ENCODE measurements around the gene FOXO3. TPM values are rescaled to one million over a fixed set of nuclear protein-coding genes. Genes with fewer than 3 reads are reported as not detected.

Gene FOXO3
- total and polyA plus RNA-seq, 2 donors (not counting 3 experiments of a cell fraction or from before 2014, with no cell fraction given) = 14.4 to 16.9 TPM

GRCh38 chr6:108720827-108721226 is 160.1 kb downstream of the FOXO3 start:
- no peaks in the 10 kb centered on the region for H3K9me3 ChIP-seq (replicated peaks; ENCODE audit: control insufficient read depth, insufficient read depth, low read length)
- no peak for FAIRE-seq
- no peaks in the 10 kb centered on the region for H3K9me1 ChIP-seq (replicated peaks; ENCODE audit: control insufficient read depth, extremely low read depth, insufficient read depth, low read length)
- no peaks in the 10 kb centered on the region for H3K79me2 ChIP-seq (ENCODE audit: control insufficient read depth, insufficient read depth, low read length)
- TF ChIP-seq MAX (IDR thresholded peaks at IDR 0.05; ENCODE audit: insufficient read depth, insufficient read length) = no peak
- no peak for TF ChIP-seq JUN (IDR thresholded peaks at IDR 0.05; ENCODE audit: borderline replicate concordance, insufficient read depth, insufficient read length, low read depth)
- no peak for TF ChIP-seq POLR2A (IDR thresholded peaks at IDR 0.05; ENCODE audit: low read depth, low read length)
- no peak for TF ChIP-seq GATA2 (IDR thresholded peaks at IDR 0.05; ENCODE audit: insufficient read depth, insufficient read length, low read depth, low read length)
- no peak for TF ChIP-seq FOS (IDR thresholded peaks at IDR 0.05; ENCODE audit: borderline replicate concordance, insufficient read depth, low read length)
- no peak for TF ChIP-seq EZH2 (IDR thresholded peaks at IDR 0.05; ENCODE audit: borderline replicate concordance, low read depth, low read length, severe bottlenecking)
- TF ChIP-seq CTCF (IDR thresholded peaks at IDR 0.05; ENCODE audit: extremely low read depth in 1 of 2, insufficient read depth in 1 of 2, low read depth in 1 of 2, low read length in 2 of 2) = no peak
- TF ChIP-seq POLR2AphosphoS5 (IDR thresholded peaks at IDR 0.05; ENCODE audit: insufficient read depth, low read depth, low read length) = no peak
- no peak for TF ChIP-seq MYC (IDR thresholded peaks at IDR 0.05; ENCODE audit: low read depth, low read length)
- H3K4me3 ChIP-seq (replicated peaks in 1 of 3; ENCODE audit: insufficient read depth in 1 of 3, low read depth in 1 of 3, low read length in 3 of 3) = no peak overlapping the region
- no peaks in the 10 kb centered on the region for H3K4me1 ChIP-seq (ENCODE audit: control insufficient read depth, extremely low read depth, insufficient read depth, low read length)
- no peak overlapping the region for H3K4me2 ChIP-seq (ENCODE audit: insufficient read depth, low read length)
- intact Hi-C loops (cut with micrococcal nuclease) (no loop called here), dilution Hi-C loops (cut with MboI; ENCODE audit: extremely low pct_ligation_motif_present, low sequenced_read_pairs) (no loop called here)
- no peaks in the 10 kb centered on the region for H3K27me3 ChIP-seq (ENCODE audit: control insufficient read depth in 2 of 2, insufficient read depth in 2 of 2, low read length in 2 of 2)
- no peaks in the 10 kb centered on the region for H4K20me1 ChIP-seq (replicated peaks; ENCODE audit: control insufficient read depth, extremely low read depth, insufficient read depth, low read length)
- BruUV-seq (replicated peaks) = no TSS peak
- CTCF ChIA-PET = interaction anchor here (1.0 to 1.5 kb wide), 2 partner anchors 9 to 172 kb away, joined by 3 to 8 read pairs; no protein-coding TSS in a partner anchor
- H2AFZ ChIP-seq (ENCODE audit: low read depth, low read length) = no peak overlapping the region
- no peaks in the 10 kb centered on the region for H3K36me3 ChIP-seq (ENCODE audit: control insufficient read depth in 2 of 2, extremely low read depth in 1 of 2, insufficient read depth in 2 of 2, low read length in 2 of 2)
- no peak for DNase-seq (ENCODE audit: low read depth, low spot score)
- H3K27ac ChIP-seq (ENCODE audit: insufficient read depth, low read depth, low read length) = no peak overlapping the region
- POLR2A ChIA-PET = no interaction called here
- H3K9ac ChIP-seq (replicated peaks; ENCODE audit: extremely low read depth, insufficient read depth, low read length) = no peak overlapping the region
